HEK293 (cell line): ENCODE results near the gene NCOA7.

Source experiments
- CTCF ChIA-PET: fragments of 350-600 bp; formaldehyde crosslinking; extraction: SDS; loops from one replicate; lab custom pipeline; 2021; ENCODE audit warnings: antibody characterized with exemption; lab: Yijun Ruan, JAX
- POLR2A ChIA-PET: fragments of 300-600 bp; formaldehyde crosslinking; extraction: SDS; loops from one replicate; lab custom pipeline; 2020; ENCODE audit warnings: antibody characterized with exemption, inconsistent platforms; lab: Yijun Ruan, JAX
- H3K27ac ChIP-seq: fragments of 200-500 bp; sonication (Bioruptor generic); 2 replicates; pipeline ENCODE4 v1.5.1; 2014; ENCODE audit warnings: low read depth, low read length, control low read depth, inconsistent platforms; ENCODE audit errors: extremely low read depth
- H3K36me3 ChIP-seq, 2 experiments: fragments of 200-500 bp in 1 of 2; sonication (Bioruptor generic) in 1 of 2; 1 replicate in 1 of 2; 2 replicates in 1 of 2; pipeline ENCODE4 v1.5.1; 2014 to 2017; ENCODE audit warnings: inconsistent platforms in 2 of 2, low read length in 2 of 2; ENCODE audit not compliant: control insufficient read depth in 2 of 2, insufficient read depth in 1 of 2
- H3K4me1 ChIP-seq: fragments of 200-500 bp; sonication (Bioruptor generic); 2 replicates; pipeline ENCODE4 v1.5.1; 2014; ENCODE audit warnings: mild to moderate bottlenecking, low read length, inconsistent platforms; ENCODE audit not compliant: control insufficient read depth, insufficient read depth
- H3K4me3 ChIP-seq: 2 replicates; pipeline ENCODE4 v1.5.1; 2011; ENCODE audit warnings: low read depth, mild to moderate bottlenecking, control low read depth, low read length, moderate library complexity
- H3K9me3 ChIP-seq: fragments of 200-500 bp; sonication (Bioruptor generic); 2 replicates; pipeline ENCODE4 v1.5.1; 2014; ENCODE audit warnings: low read depth, low read length, inconsistent platforms; ENCODE audit not compliant: control insufficient read depth, insufficient read depth
- FEZF1 ChIP-seq: fragments of 450-650 bp; formaldehyde crosslinking; IDR thresholded peaks from 2 replicates; pipeline ENCODE4 v1.5.1; 2016; ENCODE audit warnings: missing biosample characterization, missing genetic modification characterization
- KLF8 ChIP-seq: fragments of 450-650 bp; formaldehyde crosslinking; IDR thresholded peaks from 2 replicates; pipeline ENCODE4 v1.5.1; 2016; ENCODE audit warnings: missing biosample characterization, missing genetic modification characterization
- PRDM1 ChIP-seq: fragments of 450-650 bp; formaldehyde crosslinking; IDR thresholded peaks from 2 replicates; pipeline ENCODE4; 2016; ENCODE audit warnings: missing biosample characterization, missing genetic modification characterization
- SP2 ChIP-seq: fragments of 450-650 bp; formaldehyde crosslinking; IDR thresholded peaks from 2 replicates; pipeline ENCODE4 v1.5.1; 2016; ENCODE audit warnings: missing biosample characterization, missing genetic modification characterization
- SP7 ChIP-seq: fragments of 450-650 bp; formaldehyde crosslinking; IDR thresholded peaks from 2 replicates; pipeline ENCODE4 v1.5.1; 2016; ENCODE audit warnings: missing biosample characterization, missing genetic modification characterization
- ZEB2 ChIP-seq: fragments of 450-650 bp; formaldehyde crosslinking; IDR thresholded peaks from 2 replicates; pipeline ENCODE4 v1.5.1; 2016; ENCODE audit warnings: missing biosample characterization, missing genetic modification characterization
- ZFP37 ChIP-seq: fragments of 450-650 bp; formaldehyde crosslinking; IDR thresholded peaks from 2 replicates; pipeline ENCODE4 v1.5.1; 2016; ENCODE audit warnings: missing biosample characterization, missing genetic modification characterization
- ZFP41 ChIP-seq: fragments of 450-650 bp; formaldehyde crosslinking; IDR thresholded peaks from 2 replicates; pipeline ENCODE4 v1.5.1; 2016; ENCODE audit warnings: missing biosample characterization, missing genetic modification characterization, borderline replicate concordance
- ZNF221 ChIP-seq: fragments of 450-650 bp; formaldehyde crosslinking; IDR thresholded peaks from 2 replicates; pipeline ENCODE4 v1.5.1; 2017; ENCODE audit warnings: missing biosample characterization, missing genetic modification characterization, borderline replicate concordance
- ZNF335 ChIP-seq: fragments of 450-650 bp; formaldehyde crosslinking; conservative IDR thresholded peaks from 2 replicates; pipeline ENCODE4 v1.5.1; 2016; ENCODE audit warnings: missing biosample characterization, missing genetic modification characterization
- ZNF341 ChIP-seq: fragments of 450-650 bp; formaldehyde crosslinking; IDR thresholded peaks from 2 replicates; pipeline ENCODE4; 2016; ENCODE audit warnings: low read depth, missing biosample characterization, missing genetic modification characterization
- ZNF366 ChIP-seq: fragments of 450-650 bp; formaldehyde crosslinking; conservative IDR thresholded peaks from 2 replicates; pipeline ENCODE4 v1.5.1; 2016; ENCODE audit warnings: missing biosample characterization, missing genetic modification characterization
- ZNF501 ChIP-seq: fragments of 450-650 bp; formaldehyde crosslinking; IDR thresholded peaks from 2 replicates; pipeline ENCODE4 v1.5.1; 2016; ENCODE audit warnings: missing biosample characterization, missing genetic modification characterization
- ZNF600 ChIP-seq: fragments of 450-650 bp; formaldehyde crosslinking; IDR thresholded peaks from 2 replicates; pipeline ENCODE4 v1.5.1; 2016; ENCODE audit warnings: missing biosample characterization, missing genetic modification characterization
- ZNF747 ChIP-seq: fragments of 450-650 bp; formaldehyde crosslinking; IDR thresholded peaks from 2 replicates; pipeline ENCODE4 v1.5.1; 2016; ENCODE audit warnings: missing biosample characterization, missing genetic modification characterization
- TF ChIP-seq, protein P1 (sequence below): fragments of 450-650 bp; formaldehyde crosslinking; IDR thresholded peaks from 2 replicates; pipeline ENCODE4 v1.5.1; 2016; ENCODE audit warnings: missing biosample characterization, missing genetic modification characterization
- TF ChIP-seq, protein P2 (sequence below): fragments of 450-650 bp; formaldehyde crosslinking; IDR thresholded peaks from 2 replicates; pipeline ENCODE4 v1.5.1; 2016; ENCODE audit warnings: missing biosample characterization, missing genetic modification characterization
- TF ChIP-seq, protein P3 (sequence below): fragments of 450-650 bp; formaldehyde crosslinking; IDR thresholded peaks from 2 replicates; pipeline ENCODE4 v1.5.1; 2017; ENCODE audit warnings: missing biosample characterization, mild to moderate bottlenecking, missing genetic modification characterization, moderate library complexity
- TF ChIP-seq, protein P4 (sequence below): fragments of 450-650 bp; formaldehyde crosslinking; IDR thresholded peaks from 2 replicates; pipeline ENCODE4 v1.5.1; 2017; ENCODE audit warnings: missing biosample characterization, missing genetic modification characterization
- TF ChIP-seq, protein P5 (sequence below): fragments of 450-650 bp; formaldehyde crosslinking; IDR thresholded peaks from 2 replicates; pipeline ENCODE4 v1.5.1; 2016; ENCODE audit warnings: missing biosample characterization, missing genetic modification characterization
- TF ChIP-seq, protein P6 (sequence below): sonication (generic); formaldehyde crosslinking; IDR thresholded peaks from 2 replicates; pipeline ENCODE4 v1.8.1; 2022; ENCODE audit warnings: mild to moderate bottlenecking, moderate library complexity, missing genetic modification reagents
- TF ChIP-seq, protein P7 (sequence below): fragments of 450-650 bp; formaldehyde crosslinking; IDR thresholded peaks from 2 replicates; pipeline ENCODE4 v1.5.1; 2016; ENCODE audit warnings: missing biosample characterization, missing genetic modification characterization

The NCOA7 gene

DNA sequence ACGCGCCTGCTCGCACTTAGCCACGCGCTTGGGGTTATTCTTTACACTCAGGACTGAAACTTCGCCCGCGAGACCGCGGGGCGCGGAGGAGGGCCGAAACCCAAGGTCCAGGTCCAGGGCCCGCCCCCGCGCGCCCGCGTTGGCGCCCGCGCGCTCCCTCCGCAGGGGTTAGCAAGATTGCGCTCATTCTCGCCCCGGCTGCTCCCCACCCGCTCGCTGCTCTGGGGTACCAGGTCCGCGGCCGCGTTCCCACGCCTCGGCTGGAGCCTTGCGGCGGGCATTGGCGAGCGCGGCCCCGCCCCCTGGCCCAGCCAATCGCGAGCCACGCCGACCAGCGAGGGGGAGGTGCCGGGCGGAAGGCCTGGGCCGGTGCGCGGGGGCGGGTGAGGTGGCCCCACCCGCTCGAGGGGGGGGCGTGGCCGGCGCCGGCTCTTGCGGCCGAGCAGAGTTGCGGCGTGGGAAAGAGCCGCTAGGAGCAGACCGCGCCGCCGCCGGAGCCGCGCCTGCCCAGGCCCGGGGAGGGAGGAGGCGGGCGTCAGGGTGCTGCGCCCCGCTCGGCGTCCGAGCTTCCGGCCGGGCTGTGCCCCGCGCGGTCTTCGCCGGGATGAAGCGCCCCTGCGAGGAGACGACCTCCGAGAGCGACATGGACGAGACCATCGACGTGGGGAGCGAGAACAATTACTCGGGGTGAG lies 41.4 kb upstream of the NCOA7 start, which contains the start of gene HEY2 (continued):
- no peak for TF ChIP-seq ZFP41 (tag by site-specific recombination)

DNA sequence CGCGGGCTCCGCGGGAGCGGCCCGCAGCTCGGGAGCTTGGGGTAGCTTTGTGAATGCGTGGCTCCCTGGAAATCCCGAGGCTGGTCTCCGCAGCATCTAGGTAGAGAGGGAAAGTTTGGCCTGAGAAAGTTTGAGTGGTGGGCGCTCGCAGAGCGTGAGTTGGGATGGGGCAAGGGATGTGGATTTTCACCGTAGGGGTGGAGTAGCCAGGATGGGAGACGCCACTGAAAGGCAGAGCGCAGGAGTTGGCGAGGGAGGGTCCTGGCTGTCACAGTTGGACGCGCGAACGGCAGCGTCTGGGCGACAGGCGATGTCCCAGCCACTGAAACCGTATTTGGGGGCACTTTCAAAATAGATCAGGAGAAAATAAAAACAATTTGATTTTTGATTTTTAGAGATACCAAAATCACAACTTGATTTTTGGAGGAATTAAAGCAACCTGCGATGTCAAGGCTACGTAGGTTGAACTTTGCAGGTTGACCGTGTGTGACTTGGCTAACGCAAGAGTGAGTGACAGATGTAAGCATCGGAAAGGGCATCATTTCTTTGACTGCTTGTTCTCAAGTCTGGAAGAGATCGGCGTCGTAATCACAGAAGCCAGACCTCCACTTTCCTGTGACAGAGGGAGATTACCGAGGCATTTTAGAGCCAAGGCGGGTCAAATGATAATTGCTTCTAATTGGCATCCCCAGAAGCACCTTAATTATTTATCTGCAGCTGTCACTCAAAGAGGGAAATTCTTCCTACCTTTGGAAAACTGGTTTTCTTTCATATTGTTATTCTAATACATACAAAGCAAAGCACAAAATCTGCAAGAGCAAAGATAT lies 40.7 kb upstream of the NCOA7 start:
- no peaks in the 10 kb centered on the region for H3K9me3 ChIP-seq
- peak overlapping the region; percentile 60 for H3K4me3 ChIP-seq
- peak overlapping the region; percentile 93 for H3K27ac ChIP-seq
- peaks cover 4 to 24% of the 10 kb centered on the region in 2 experiments; a peak in 1 of 3 replicates for H3K36me3 ChIP-seq
- POLR2A ChIA-PET, result interaction anchor here (1.1 to 1.9 kb wide), 3 partner anchors 9 to 145 kb away, joined by 3 to 5 read pairs (median 3); partner anchors contain the start of gene NCOA7
- H3K4me1 ChIP-seq, result peaks cover 8% of the 10 kb centered on the region
- CTCF ChIA-PET, result interaction anchor here (0.7 to 2.5 kb wide), 6 partner anchors 8 to 440 kb away, joined by 3 to 14 read pairs (median 4); no protein-coding TSS in a partner anchor
- 0 out of 2 replicates have a peak, but pooled peaks have one; percentile 23 for TF ChIP-seq FEZF1 (tag by site-specific recombination)
- TF ChIP-seq, protein P1, sequence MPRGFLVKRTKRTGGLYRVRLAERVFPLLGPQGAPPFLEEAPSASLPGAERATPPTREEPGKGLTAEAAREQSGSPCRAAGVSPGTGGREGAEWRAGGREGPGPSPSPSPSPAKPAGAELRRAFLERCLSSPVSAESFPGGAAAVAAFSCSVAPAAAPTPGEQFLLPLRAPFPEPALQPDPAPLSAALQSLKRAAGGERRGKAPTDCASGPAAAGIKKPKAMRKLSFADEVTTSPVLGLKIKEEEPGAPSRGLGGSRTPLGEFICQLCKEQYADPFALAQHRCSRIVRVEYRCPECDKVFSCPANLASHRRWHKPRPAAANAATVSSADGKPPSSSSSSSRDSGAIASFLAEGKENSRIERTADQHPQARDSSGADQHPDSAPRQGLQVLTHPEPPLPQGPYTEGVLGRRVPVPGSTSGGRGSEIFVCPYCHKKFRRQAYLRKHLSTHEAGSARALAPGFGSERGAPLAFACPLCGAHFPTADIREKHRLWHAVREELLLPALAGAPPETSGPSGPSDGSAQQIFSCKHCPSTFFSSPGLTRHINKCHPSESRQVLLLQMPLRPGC (tag by site-specific recombination), result 0 out of 2 replicates have a peak, but pooled peaks have one; percentile 32
- TF ChIP-seq, protein P2, sequence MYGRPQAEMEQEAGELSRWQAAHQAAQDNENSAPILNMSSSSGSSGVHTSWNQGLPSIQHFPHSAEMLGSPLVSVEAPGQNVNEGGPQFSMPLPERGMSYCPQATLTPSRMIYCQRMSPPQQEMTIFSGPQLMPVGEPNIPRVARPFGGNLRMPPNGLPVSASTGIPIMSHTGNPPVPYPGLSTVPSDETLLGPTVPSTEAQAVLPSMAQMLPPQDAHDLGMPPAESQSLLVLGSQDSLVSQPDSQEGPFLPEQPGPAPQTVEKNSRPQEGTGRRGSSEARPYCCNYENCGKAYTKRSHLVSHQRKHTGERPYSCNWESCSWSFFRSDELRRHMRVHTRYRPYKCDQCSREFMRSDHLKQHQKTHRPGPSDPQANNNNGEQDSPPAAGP (tag by site-specific recombination), result peak; percentile 54
- peak; percentile 96 for TF ChIP-seq PRDM1 (tag by site-specific recombination)
- TF ChIP-seq KLF8, result peak; percentile 66
- no peak for TF ChIP-seq ZNF747
- TF ChIP-seq ZNF366 (tag by site-specific recombination), result peak; percentile 53; the same call in 1 of the 2 replicates
- TF ChIP-seq, protein P3, sequence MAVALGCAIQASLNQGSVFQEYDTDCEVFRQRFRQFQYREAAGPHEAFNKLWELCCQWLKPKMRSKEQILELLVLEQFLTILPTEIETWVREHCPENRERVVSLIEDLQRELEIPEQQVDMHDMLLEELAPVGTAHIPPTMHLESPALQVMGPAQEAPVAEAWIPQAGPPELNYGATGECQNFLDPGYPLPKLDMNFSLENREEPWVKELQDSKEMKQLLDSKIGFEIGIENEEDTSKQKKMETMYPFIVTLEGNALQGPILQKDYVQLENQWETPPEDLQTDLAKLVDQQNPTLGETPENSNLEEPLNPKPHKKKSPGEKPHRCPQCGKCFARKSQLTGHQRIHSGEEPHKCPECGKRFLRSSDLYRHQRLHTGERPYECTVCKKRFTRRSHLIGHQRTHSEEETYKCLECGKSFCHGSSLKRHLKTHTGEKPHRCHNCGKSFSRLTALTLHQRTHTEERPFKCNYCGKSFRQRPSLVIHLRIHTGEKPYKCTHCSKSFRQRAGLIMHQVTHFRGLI (tag by site-specific recombination), result 0 out of 2 replicates have a peak, but pooled peaks have one; percentile 11
- TF ChIP-seq, protein P4, sequence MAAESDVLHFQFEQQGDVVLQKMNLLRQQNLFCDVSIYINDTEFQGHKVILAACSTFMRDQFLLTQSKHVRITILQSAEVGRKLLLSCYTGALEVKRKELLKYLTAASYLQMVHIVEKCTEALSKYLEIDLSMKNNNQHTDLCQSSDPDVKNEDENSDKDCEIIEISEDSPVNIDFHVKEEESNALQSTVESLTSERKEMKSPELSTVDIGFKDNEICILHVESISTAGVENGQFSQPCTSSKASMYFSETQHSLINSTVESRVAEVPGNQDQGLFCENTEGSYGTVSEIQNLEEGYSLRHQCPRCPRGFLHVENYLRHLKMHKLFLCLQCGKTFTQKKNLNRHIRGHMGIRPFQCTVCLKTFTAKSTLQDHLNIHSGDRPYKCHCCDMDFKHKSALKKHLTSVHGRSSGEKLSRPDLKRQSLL (tag by site-specific recombination), result no peak
- TF ChIP-seq SP2 (tag by site-specific recombination), result peak; percentile 40
- peak; percentile 86 for TF ChIP-seq ZFP37 (tag by site-specific recombination)
- peak; percentile 90 for TF ChIP-seq ZNF335 (tag by site-specific recombination)
- peak; percentile 76; the same call in 1 of the 2 replicates for TF ChIP-seq ZNF600 (tag by site-specific recombination)
- TF ChIP-seq ZEB2, result peak; percentile 42; the same call in 1 of the 2 replicates
- TF ChIP-seq ZNF341 (tag by site-specific recombination), result peak; percentile 85
- TF ChIP-seq, protein P5, sequence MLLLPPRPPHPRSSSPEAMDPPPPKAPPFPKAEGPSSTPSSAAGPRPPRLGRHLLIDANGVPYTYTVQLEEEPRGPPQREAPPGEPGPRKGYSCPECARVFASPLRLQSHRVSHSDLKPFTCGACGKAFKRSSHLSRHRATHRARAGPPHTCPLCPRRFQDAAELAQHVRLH, result 0 out of 2 replicates have a peak, but pooled peaks have one; percentile 14
- no peak for TF ChIP-seq SP7
- TF ChIP-seq, protein P6, sequence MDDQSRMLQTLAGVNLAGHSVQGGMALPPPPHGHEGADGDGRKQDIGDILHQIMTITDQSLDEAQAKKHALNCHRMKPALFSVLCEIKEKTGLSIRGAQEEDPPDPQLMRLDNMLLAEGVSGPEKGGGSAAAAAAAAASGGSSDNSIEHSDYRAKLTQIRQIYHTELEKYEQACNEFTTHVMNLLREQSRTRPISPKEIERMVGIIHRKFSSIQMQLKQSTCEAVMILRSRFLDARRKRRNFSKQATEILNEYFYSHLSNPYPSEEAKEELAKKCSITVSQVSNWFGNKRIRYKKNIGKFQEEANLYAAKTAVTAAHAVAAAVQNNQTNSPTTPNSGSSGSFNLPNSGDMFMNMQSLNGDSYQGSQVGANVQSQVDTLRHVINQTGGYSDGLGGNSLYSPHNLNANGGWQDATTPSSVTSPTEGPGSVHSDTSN (CRISPR knock-in tag), result no peak
- no peak for TF ChIP-seq ZNF221 (tag by site-specific recombination)
- TF ChIP-seq ZNF501 (tag by site-specific recombination), result peak; percentile 29; the same call in 1 of the 2 replicates
- TF ChIP-seq, protein P7, sequence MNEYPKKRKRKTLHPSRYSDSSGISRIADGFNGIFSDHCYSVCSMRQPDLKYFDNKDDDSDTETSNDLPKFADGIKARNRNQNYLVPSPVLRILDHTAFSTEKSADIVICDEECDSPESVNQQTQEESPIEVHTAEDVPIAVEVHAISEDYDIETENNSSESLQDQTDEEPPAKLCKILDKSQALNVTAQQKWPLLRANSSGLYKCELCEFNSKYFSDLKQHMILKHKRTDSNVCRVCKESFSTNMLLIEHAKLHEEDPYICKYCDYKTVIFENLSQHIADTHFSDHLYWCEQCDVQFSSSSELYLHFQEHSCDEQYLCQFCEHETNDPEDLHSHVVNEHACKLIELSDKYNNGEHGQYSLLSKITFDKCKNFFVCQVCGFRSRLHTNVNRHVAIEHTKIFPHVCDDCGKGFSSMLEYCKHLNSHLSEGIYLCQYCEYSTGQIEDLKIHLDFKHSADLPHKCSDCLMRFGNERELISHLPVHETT (tag by site-specific recombination), result 0 out of 2 replicates have a peak, but pooled peaks have one; percentile 48
